SK-N-MC (cell line): Measurements from ENCODE around the gene HNRNPD.
"Not testable (repeated sequence)": the region's sequence is repeated elsewhere in the genome, so short reads cannot be mapped to it uniquely, and the experiment has no call there.

ENCODE experiments used
- DNase-seq: peaks from one replicate; pipeline ENCODE4 v3.0.0-alpha.2; 2011; ENCODE audit warnings: low read depth, low spot score
- H3K27ac ChIP-seq: fragments of 200-600 bp; sonication (generic); 2 replicates; pipeline ENCODE4 v1.5.1; 2016; ENCODE audit warnings: mixed run types
- H3K36me3 ChIP-seq: fragments of 200-600 bp; sonication (generic); 2 replicates; pipeline ENCODE4 v1.6.1; 2017; ENCODE audit warnings: antibody characterized with exemption, low read length, mixed read lengths; ENCODE audit not compliant: insufficient read depth
- H3K4me3 ChIP-seq: fragments of 200-600 bp; sonication (generic); 2 replicates; pipeline ENCODE4 v1.5.1; 2016
- H3K9ac ChIP-seq: fragments of 200-600 bp; sonication (generic); 2 replicates; pipeline ENCODE4 v1.8.0; 2017; ENCODE audit warnings: mixed run types, mixed read lengths; ENCODE audit not compliant: insufficient read length
- H3K9me3 ChIP-seq: fragments of 200-600 bp; sonication (generic); 2 replicates; pipeline ENCODE4 v1.6.1; 2017; ENCODE audit warnings: low read depth, mild to moderate bottlenecking, antibody characterized with exemption, low read length, moderate library complexity, mixed read lengths
- EZH2 ChIP-seq: fragments of 200-600 bp; sonication (generic); IDR thresholded peaks from one replicate; pipeline ENCODE4 v1.6.1; 2017; ENCODE audit warnings: antibody characterized with exemption
- FOXP2 ChIP-seq: optimal IDR thresholded peaks from 2 replicates; pipeline ENCODE3; 2011; ENCODE audit warnings: mild to moderate bottlenecking, moderate library complexity; ENCODE audit not compliant: insufficient read depth; ENCODE audit errors: extremely low read length, control extremely low read depth
- POLR2AphosphoS5 ChIP-seq: IDR thresholded peaks from 2 replicates; pipeline ENCODE4 v1.6.1; 2012; ENCODE audit warnings: mild to moderate bottlenecking, low read depth, low read length, borderline replicate concordance

The HNRNPD gene

DNA sequence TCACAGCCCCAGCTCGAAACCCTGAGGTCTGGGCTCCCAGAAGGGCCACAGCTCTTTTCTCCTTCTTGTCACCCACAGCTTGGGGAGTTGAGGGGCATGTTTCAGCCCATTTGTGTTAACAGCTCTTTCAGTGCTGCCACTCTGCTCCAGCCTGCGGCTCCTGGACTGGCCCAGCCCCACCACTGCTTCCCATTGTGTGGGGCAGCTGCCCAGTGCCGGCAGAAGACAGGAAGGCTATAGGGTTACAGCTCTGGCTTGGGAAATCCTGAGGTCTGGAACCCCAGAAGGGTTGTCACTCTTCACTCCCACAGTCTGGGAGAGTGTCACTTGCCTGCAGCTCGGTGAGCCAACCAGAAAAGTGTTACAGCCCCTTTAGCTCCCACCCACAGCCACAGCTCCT lies 7.0 kb upstream of the HNRNPD start:
- H3K9ac ChIP-seq, result no peak overlapping the region
- H3K27ac ChIP-seq, result no peak overlapping the region
- H3K4me3 ChIP-seq, result no peak overlapping the region
- H3K36me3 ChIP-seq, result peaks cover 12% of the 10 kb centered on the region; the same call in 1 of the 2 replicates
- TF ChIP-seq POLR2AphosphoS5 (no peak), EZH2 (no peak), FOXP2 (no peak)
- H3K9me3 ChIP-seq, result peaks cover 4% of the 10 kb centered on the region; the same call in 1 of the 2 replicates
- DNase-seq, result no peak

DNA sequence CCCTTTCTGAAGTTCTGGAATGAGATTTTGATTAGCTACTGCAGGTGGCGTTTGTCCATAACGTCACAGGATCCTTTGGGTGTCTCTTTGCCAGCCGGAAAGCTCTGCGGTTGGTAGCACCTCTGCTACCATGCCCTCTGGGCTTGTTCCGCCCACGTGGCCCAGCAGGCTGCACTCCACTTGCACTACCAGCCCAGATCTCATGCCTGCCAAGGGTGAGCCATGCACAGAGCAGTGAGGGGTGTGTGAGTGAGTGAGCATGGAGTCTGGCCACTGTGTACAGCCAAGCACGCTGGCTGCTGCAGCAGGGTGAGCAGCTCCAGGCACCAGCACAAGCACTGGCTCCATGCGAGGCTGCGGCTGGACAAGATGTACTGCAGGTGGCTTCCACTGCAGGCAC lies 6.6 kb upstream of the HNRNPD start:
- 0 out of 2 replicates have a peak overlapping the region, but pooled peaks have one; percentile 10 for H3K27ac ChIP-seq
- H3K9ac ChIP-seq, result no peak overlapping the region
- H3K4me3 ChIP-seq, result peak overlapping the region; percentile 5; the same call in 1 of the 2 replicates
- peak; percentile 18 for DNase-seq
- TF ChIP-seq EZH2 (no peak), FOXP2 (no peak), POLR2AphosphoS5 (no peak; the same call in 1 of the 2 replicates)
- peaks cover 13% of the 10 kb centered on the region; the same call in 1 of the 2 replicates for H3K36me3 ChIP-seq
- H3K9me3 ChIP-seq, result peaks cover 2% of the 10 kb centered on the region; the same call in 1 of the 2 replicates

DNA sequence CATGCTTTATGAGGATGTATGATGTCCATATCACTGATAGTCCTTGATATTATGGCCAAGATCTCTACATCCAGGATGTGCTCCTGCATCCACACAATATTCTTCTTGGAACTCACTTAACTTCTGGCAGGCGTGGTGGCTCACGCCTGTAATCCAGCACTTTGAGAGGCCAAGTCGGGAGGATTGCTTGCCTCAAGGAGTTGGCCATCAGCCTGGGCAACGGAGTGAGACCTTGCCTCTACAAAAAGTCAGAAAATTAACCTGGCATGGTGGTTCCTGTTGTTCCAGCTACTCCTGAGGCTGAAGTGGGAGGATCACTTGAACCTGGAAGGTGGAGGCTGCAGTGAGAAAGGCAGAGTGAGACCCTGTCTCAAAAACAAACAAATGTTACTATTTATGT lies 2.3 kb upstream of the HNRNPD start:
- peak overlapping the region; percentile 88 for H3K4me3 ChIP-seq

DNA sequence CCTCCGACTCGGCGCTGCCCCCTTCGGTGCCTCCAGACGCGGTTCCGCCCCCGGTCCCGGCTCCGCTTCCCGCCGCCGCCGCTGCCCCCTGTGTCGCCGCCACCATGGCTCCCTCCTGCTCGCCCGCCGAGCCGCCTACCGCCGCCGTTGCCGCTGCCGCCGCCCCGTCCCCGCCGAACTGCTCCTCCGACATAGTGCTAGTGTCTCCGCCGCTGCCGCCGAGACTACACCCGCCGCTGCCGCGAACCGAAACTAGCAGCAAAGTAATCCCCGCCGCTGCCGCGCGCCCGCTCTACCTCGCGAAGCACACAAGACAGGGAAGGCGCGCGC lies 340 bp downstream of the HNRNPD start:
- TF ChIP-seq FOXP2, result no peak
- no peak for TF ChIP-seq EZH2
- no peak for TF ChIP-seq POLR2AphosphoS5

More for the DNA sequence above, 2.3 kb upstream of the HNRNPD start:
- Histone ChIP-seq H3K36me3 (peaks cover 32% of the 10 kb centered on the region), H3K9me3 (no peaks in the 10 kb centered on the region), H3K9ac (peak overlapping the region; percentile 84), H3K27ac (no peak overlapping the region)
- DNase-seq, result no peak
- TF ChIP-seq POLR2AphosphoS5 (no peak), FOXP2 (no peak), EZH2 (no peak)

DNA sequence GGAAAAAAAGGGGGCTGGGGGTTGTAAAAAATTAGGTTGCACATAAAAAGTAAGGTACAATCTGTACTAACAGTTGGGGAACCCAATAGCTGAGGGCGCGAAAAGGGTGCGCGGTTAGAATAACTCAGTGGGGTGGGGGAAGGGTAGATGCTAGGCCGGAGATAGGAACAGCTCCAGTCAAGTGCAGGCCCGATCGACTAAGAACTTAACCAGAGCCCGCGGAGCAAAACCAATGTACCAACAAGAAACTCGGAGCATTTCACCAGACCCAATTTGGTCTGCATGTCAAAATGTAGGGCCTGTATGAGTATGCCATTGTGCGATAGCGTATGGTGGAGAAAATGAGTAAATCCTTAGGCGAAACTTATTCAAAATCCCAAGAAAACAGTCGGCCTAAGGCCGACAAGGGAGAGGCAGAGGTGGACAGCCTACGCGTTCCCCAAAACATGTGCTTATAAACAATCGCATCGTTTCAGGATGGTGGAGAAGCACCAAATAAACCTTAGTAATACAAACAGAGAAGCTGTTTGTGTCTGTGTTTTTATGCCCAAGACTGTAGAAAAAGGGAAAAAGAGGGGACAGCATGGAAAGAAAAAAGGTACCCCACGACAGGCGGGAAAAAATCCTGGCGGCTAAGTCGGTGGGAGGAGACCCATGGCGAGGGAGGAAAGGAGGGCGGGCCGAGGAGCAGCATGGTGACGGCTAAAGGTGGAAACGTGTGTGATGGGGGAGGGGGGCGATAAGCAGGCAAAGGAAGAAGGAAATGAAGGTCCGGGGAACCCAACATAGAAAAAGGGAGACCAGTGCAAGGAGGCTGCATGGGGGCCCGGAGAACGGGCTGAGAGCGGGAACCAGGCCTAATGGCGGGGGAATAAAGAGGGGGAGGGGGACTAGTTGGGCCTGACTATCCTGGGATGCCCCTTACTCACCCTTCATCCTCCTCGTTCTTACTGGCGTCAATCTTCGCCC lies 990 bp downstream of the HNRNPD start:
- H3K36me3 ChIP-seq, result peaks cover 64% of the 10 kb centered on the region
- TF ChIP-seq FOXP2 (no peak), EZH2 (no peak), POLR2AphosphoS5 (peak; percentile 50; the same call in 1 of the 2 replicates)
- peak overlapping the region; percentile 88 for H3K4me3 ChIP-seq
- DNase-seq, result peak; percentile 32
- H3K27ac ChIP-seq, result peak overlapping the region; percentile 99
- H3K9ac ChIP-seq, result peak overlapping the region; percentile 99
- no peaks in the 10 kb centered on the region for H3K9me3 ChIP-seq

More for the DNA sequence above, 340 bp downstream of the HNRNPD start:
- DNase-seq, result no peak
- Histone ChIP-seq H3K9me3 (no peaks in the 10 kb centered on the region), H3K9ac (peak overlapping the region; percentile 99), H3K36me3 (peaks cover 59% of the 10 kb centered on the region), H3K4me3 (peak overlapping the region; percentile 88), H3K27ac (peak overlapping the region; percentile 99)

DNA sequence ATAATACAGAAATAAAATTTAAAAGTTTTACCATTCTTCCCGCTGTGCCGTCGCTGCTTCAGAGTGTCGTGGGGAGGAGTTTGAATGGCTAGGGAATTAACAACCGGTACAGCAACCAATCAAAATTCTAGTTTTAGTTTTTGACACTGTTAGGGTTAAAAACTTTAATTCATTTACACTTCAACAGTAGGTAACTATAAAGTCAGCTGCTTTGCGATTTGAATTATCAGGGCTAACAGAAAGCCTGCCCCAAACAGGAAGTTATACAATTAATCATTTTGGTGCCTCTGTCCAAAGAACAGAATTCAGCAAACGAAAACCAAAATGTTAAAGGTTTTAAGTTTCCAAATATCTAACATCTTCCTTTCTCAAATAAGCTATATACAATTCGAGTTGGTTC lies 2.3 kb downstream of the HNRNPD start:
- DNase-seq, result no peak
- H3K4me3 ChIP-seq, result peak overlapping the region; percentile 88
- H3K9me3 ChIP-seq, result no peaks in the 10 kb centered on the region
- H3K36me3 ChIP-seq, result peaks cover 73% of the 10 kb centered on the region
- H3K9ac ChIP-seq, result peak overlapping the region; percentile 99
- no peak for TF ChIP-seq FOXP2
- TF ChIP-seq POLR2AphosphoS5, result no peak
- no peak for TF ChIP-seq EZH2
- peak overlapping the region; percentile 99; the same call in 1 of the 2 replicates for H3K27ac ChIP-seq

DNA sequence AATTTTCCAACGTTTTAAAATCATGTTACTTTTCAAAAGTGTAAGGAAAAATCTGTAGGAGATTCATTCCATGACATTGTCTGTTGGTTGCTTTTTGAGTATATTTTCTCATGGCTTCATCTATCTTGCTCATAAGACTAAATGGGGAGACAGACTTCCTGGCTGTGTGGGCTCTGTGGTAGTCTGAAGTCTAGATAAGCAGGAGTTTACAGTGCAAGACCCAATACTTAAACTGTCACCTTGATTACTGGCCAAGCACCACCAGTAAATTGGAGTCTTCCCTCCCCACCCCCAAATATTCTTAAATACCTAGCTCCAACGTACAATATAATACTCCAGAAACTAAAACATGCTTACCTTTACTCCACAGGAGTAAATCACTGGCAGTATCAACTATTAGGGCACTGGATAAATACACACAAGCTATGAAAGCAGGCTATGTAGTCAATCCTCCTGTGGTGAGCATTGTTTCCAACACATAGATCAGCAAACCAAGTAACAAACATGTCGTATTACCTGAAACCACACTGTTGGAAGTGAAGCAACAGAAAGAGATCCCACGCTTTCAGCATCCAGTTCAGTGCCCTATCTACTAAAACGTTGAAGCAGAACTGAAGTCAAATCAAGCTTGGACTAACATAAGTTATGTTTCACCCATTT lies 6.2 kb downstream of the HNRNPD start:
- H3K36me3 ChIP-seq, result peaks cover 92% of the 10 kb centered on the region
- H3K9me3 ChIP-seq, result no peaks in the 10 kb centered on the region
- peak overlapping the region; percentile 28 for H3K27ac ChIP-seq
- H3K9ac ChIP-seq, result peak overlapping the region; percentile 42
- H3K4me3 ChIP-seq, result peak overlapping the region; percentile 88
- DNase-seq, result no peak
- TF ChIP-seq POLR2AphosphoS5 (no peak), EZH2 (no peak), FOXP2 (no peak)

DNA sequence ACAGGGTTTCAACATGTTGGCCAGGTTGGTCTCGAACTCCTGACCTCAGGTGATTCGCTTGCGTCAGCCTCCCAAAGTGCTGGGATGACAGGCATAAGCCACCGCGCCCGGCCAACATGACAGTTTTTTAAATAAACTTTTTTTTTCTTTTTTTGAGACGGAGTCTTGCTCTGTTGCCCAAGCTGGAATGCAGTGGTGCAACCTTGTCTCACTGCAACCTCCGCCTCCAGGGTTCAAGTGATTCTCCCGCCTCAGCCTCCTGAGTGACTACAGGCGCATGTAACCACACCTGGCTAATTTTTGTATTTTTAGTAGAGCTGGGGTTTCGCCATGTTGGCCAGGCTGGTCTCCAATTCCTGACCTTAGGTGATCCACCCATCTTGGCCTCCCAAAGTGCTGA lies 7.4 kb downstream of the HNRNPD start:
- not testable (repeated sequence) for H3K4me3 ChIP-seq, H3K27ac ChIP-seq, DNase-seq, H3K9ac ChIP-seq, H3K9me3 ChIP-seq
- peaks cover 85% of the 10 kb centered on the region for H3K36me3 ChIP-seq
